Peyer's patch (tissue), 4 donors: ENCODE results near the gene CMTM4.

Experiments used
- CTCF ChIP-seq, 6 experiments: fragments of 450-650 bp in 4 of 6; fragments of 200-600 bp in 2 of 6; sonication (generic) in 1 of 6; IDR thresholded peaks; one replicate each; pipeline ENCODE4 v1.5.1; 2017 to 2019; ENCODE audit warnings: antibody characterized with exemption in 6 of 6, mild to moderate bottlenecking in 3 of 6, moderate library complexity in 1 of 6
- POLR2A ChIP-seq, 2 donors: fragments of 450-650 bp; IDR thresholded peaks; one replicate each; pipeline ENCODE4 v1.5.1; 2017; ENCODE audit warnings: antibody characterized with exemption in 2 of 2, mild to moderate bottlenecking in 2 of 2, moderate library complexity in 2 of 2

GRCh38 chr16:66706506-66706880 is 9.9 kb upstream of the CMTM4 start:
- no peak for TF ChIP-seq CTCF (IDR thresholded peaks at IDR 0.05)
- no peak for TF ChIP-seq POLR2A (IDR thresholded peaks at IDR 0.05)
